HCT116 (cell line): ENCODE data around the gene SERPINB5. TPM values are rescaled to one million over a fixed set of nuclear protein-coding genes. Genes with fewer than 3 reads are reported as not detected.
A peak's percentile ranks its signal among the peaks of the same experiment; 100 is the strongest.

ENCODE experiments used
- ATAC-seq: fragments of 200-7000 bp; cut with Tn5 transposase; 2 replicates; pipeline ENCODE4 v1.9.1; 2020; ENCODE audit warnings: mild to moderate bottlenecking, moderate library complexity
- BruUV-seq: library from RNA; stranded (reverse); fragments of 400-500 nt; replicated peaks from 2 replicates; lab custom pipeline; 2021; lab: Mats Ljungman, UMichigan
- CTCF ChIA-PET: fragments of 300-600 bp; sonication (Branson Sonifier 250); formaldehyde crosslinking; loops from one replicate; lab custom pipeline; 2021; ENCODE audit warnings: antibody characterized with exemption; lab: Charles Lee
- POLR2A ChIA-PET: fragments of 300-600, 350-600 bp; sonication (Branson Sonifier 250); formaldehyde crosslinking; loops from one replicate; lab custom pipeline; 2021; ENCODE audit warnings: antibody characterized with exemption; lab: Charles Lee
- RAD21 ChIA-PET, 2 experiments: fragments of 300-600 bp; sonication (Branson Sonifier 250); formaldehyde crosslinking; loops; one replicate each; lab custom pipeline; 2023; ENCODE audit warnings: low total read pairs in 2 of 2; ENCODE audit not compliant: uncharacterized antibody in 2 of 2, unreplicated experiment in 2 of 2, low non-redundant PET in 1 of 2; lab: Charles Lee
- DNase-seq: peaks from one replicate; pipeline ENCODE4 v3.0.0-alpha.2; 2010; ENCODE audit warnings: low read depth, low spot score
- H2AFZ ChIP-seq: fragments of 200-600 bp; shearing (Covaris generic), sonication (generic); 2 replicates; pipeline ENCODE4 v1.6.1; 2017; ENCODE audit warnings: low read depth, mixed run types, mixed read lengths, antibody characterized with exemption, low read length; ENCODE audit not compliant: poor library complexity, severe bottlenecking
- H3K27ac ChIP-seq: 2 replicates; pipeline ENCODE4 v1.5.1; 2012; ENCODE audit warnings: low read depth, low read length
- H3K27me3 ChIP-seq: fragments of 200-600 bp; sonication (generic); 2 replicates; pipeline ENCODE4 v1.6.1; 2016; ENCODE audit warnings: mixed run types, low read length, mixed read lengths; ENCODE audit not compliant: insufficient read depth
- H3K36me3 ChIP-seq, 2 experiments: fragments of 200-500 bp in 1 of 2; fragments of 200-600 bp in 1 of 2; sonication (Bioruptor generic) in 1 of 2; sonication (generic) in 1 of 2; 2 replicates each; pipeline versions ENCODE4 v1.5.1 to v1.6.1; 2014 to 2016; ENCODE audit warnings: low read length in 2 of 2, inconsistent platforms in 1 of 2, mixed read lengths in 1 of 2, mixed run types in 1 of 2; ENCODE audit not compliant: insufficient read depth in 2 of 2, control insufficient read depth in 1 of 2
- H3K4me1 ChIP-seq, 2 experiments: fragments of 200-600 bp in 1 of 2; sonication (generic) in 1 of 2; 2 replicates each; pipeline versions ENCODE4 v1.5.1 to v1.6.1; 2012 to 2017; ENCODE audit warnings: low read length in 2 of 2, inconsistent platforms in 1 of 2, mild to moderate bottlenecking in 1 of 2, mixed read lengths in 1 of 2, mixed run types in 1 of 2, moderate library complexity in 1 of 2; ENCODE audit not compliant: insufficient read depth in 2 of 2, control insufficient read depth in 1 of 2
- H3K4me2 ChIP-seq: fragments of 200-600 bp; sonication (generic); 2 replicates; pipeline ENCODE4 v1.6.1; 2017; ENCODE audit warnings: mixed run types, low read length, mixed read lengths
- H3K4me3 ChIP-seq, 2 experiments: fragments of 200-600 bp in 1 of 2; sonication (generic) in 1 of 2; replicated peaks in 1 of 2; 2 replicates each; pipeline ENCODE4 v1.5.1; 2011 to 2016; ENCODE audit warnings: low read length in 2 of 2, control low read depth in 1 of 2, low read depth in 1 of 2, mild to moderate bottlenecking in 1 of 2, mixed read lengths in 1 of 2, mixed run types in 1 of 2
- H3K79me2 ChIP-seq: fragments of 200-600 bp; sonication (generic); 2 replicates; pipeline ENCODE4 v1.6.1; 2017; ENCODE audit warnings: mild to moderate bottlenecking, mixed run types, low read length, moderate library complexity, mixed read lengths; ENCODE audit not compliant: insufficient read depth
- H3K9ac ChIP-seq: fragments of 200-600 bp; sonication (generic); 2 replicates; pipeline ENCODE4 v1.6.1; 2016; ENCODE audit warnings: low read length, mixed read lengths
- H3K9me2 ChIP-seq: fragments of 200-600 bp; sonication (generic), shearing (Covaris generic); 2 replicates; pipeline ENCODE4 v1.6.1; 2017; ENCODE audit warnings: mixed run types, mild to moderate bottlenecking, moderate library complexity; ENCODE audit not compliant: insufficient read depth
- H3K9me3 ChIP-seq, 2 experiments: fragments of 200-500 bp in 1 of 2; fragments of 200-600 bp in 1 of 2; sonication (Bioruptor generic) in 1 of 2; sonication (generic) in 1 of 2; 2 replicates each; pipeline ENCODE4 v1.6.1; 2014 to 2017; ENCODE audit warnings: low read length in 2 of 2, mixed read lengths in 2 of 2, inconsistent platforms in 1 of 2, low read depth in 1 of 2, mild to moderate bottlenecking in 1 of 2, mixed run types in 1 of 2, moderate library complexity in 1 of 2; ENCODE audit not compliant: control insufficient read depth in 1 of 2, insufficient read depth in 1 of 2
- H4K20me1 ChIP-seq: fragments of 200-600 bp; sonication (generic), shearing (Covaris generic); 2 replicates; pipeline ENCODE4 v1.6.1; 2017; ENCODE audit warnings: mixed run types, mild to moderate bottlenecking, moderate library complexity; ENCODE audit not compliant: insufficient read depth
- EGR1 ChIP-seq: IDR thresholded peaks from 2 replicates; pipeline ENCODE4 v1.6.1; 2012; ENCODE audit warnings: low read depth
- ELF1 ChIP-seq: IDR thresholded peaks from 2 replicates; pipeline ENCODE4 v1.6.1; 2012; ENCODE audit warnings: low read depth, borderline replicate concordance
- EZH2 ChIP-seq: fragments of 200-600 bp; sonication (generic); IDR thresholded peaks from 2 replicates; pipeline ENCODE4 v1.6.1; 2017; ENCODE audit warnings: antibody characterized with exemption, mixed run types
- EZH2phosphoT487 ChIP-seq: fragments of 200-600 bp; IDR thresholded peaks from 2 replicates; pipeline ENCODE4 v1.6.1; 2018; ENCODE audit warnings: antibody characterized with exemption, borderline replicate concordance
- FOSL1 ChIP-seq: IDR thresholded peaks from 2 replicates; pipeline ENCODE4 v1.6.1; 2012; ENCODE audit warnings: low read depth
- POLR2AphosphoS5 ChIP-seq: IDR thresholded peaks from 2 replicates; pipeline ENCODE4 v1.6.1; 2011; ENCODE audit warnings: mild to moderate bottlenecking, low read depth, low read length, moderate library complexity
- RAD21 ChIP-seq: IDR thresholded peaks from 2 replicates; pipeline ENCODE4 v1.6.1; 2012; ENCODE audit warnings: low read depth, mild to moderate bottlenecking
- REST ChIP-seq: IDR thresholded peaks from 2 replicates; pipeline ENCODE4 v1.6.1; 2012; ENCODE audit warnings: low read depth
- YY1 ChIP-seq: IDR thresholded peaks from 2 replicates; pipeline ENCODE4 v1.6.1; 2011; ENCODE audit warnings: low read length, low read depth, moderate library complexity, mild to moderate bottlenecking; ENCODE audit not compliant: insufficient replicate concordance; ENCODE audit errors: extremely low read depth
- intact Hi-C: fragments of 100-400 bp; cut with micrococcal nuclease; formaldehyde crosslinking; loops from 2 replicates; pipeline ENCODE4 v1.10.0; 2022
- total RNA-seq: library from RNA; stranded (reverse); gene quantifications from one replicate; pipeline ENCODE4 v1.2.1, GENCODE V29; 2021; ENCODE audit not compliant: unreplicated experiment

Gene SERPINB5
- total RNA-seq, 1 experiment from 2014 or later, result 19.5 TPM

GRCh38 chr18:63544017-63544416, 67.3 kb downstream of the SERPINB5 start:
- no peaks in the 10 kb centered on the region for H4K20me1 ChIP-seq
- no peaks in the 10 kb centered on the region for H3K9me2 ChIP-seq
- ChIA-PET CTCF (no interaction called here), POLR2A (no interaction called here), RAD21 (no interaction called here)
- H3K9ac ChIP-seq, result no peak overlapping the region
- no peak overlapping the region for H3K4me3 ChIP-seq
- ATAC-seq (no peak), DNase-seq (no peak)
- no peaks in the 10 kb centered on the region for H3K27me3 ChIP-seq
- no peaks in the 10 kb centered on the region for H3K79me2 ChIP-seq
- BruUV-seq, result no TSS peak
- TF ChIP-seq YY1 (no peak), EZH2 (no peak)
- no peaks in the 10 kb centered on the region for H3K4me1 ChIP-seq
- peak overlapping the region; percentile 36 for H2AFZ ChIP-seq
- H3K36me3 ChIP-seq, result no peaks in the 10 kb centered on the region
- intact Hi-C loops, result no loop called here
- H3K4me2 ChIP-seq, result no peak overlapping the region
- no peaks in the 10 kb centered on the region for H3K9me3 ChIP-seq
- H3K27ac ChIP-seq, result no peak overlapping the region

GRCh38 chr18:63545000-63545399, 68.2 kb downstream of the SERPINB5 start:
- Histone ChIP-seq H3K9me3 (no peaks in the 10 kb centered on the region), H3K4me1 (no peaks in the 10 kb centered on the region), H2AFZ (peak overlapping the region; percentile 36), H3K27ac (no peak overlapping the region), H3K4me3 (no peak overlapping the region), H3K9me2 (no peaks in the 10 kb centered on the region), H3K9ac (no peak overlapping the region)
- no peak for DNase-seq
- ChIA-PET CTCF (no interaction called here), RAD21 (no interaction called here)
- ATAC-seq, result no peak
- TF ChIP-seq FOSL1, result no peak
- TF ChIP-seq EGR1, result no peak
- TF ChIP-seq EZH2phosphoT487, result no peak
- no peak for TF ChIP-seq YY1
- TF ChIP-seq EZH2, result no peak
- no peak for TF ChIP-seq ELF1
- no peak for TF ChIP-seq REST
- TF ChIP-seq POLR2AphosphoS5, result no peak
- TF ChIP-seq RAD21, result no peak
- TF ChIP-seq, all 23 proteins: peak for 0
- H3K4me2 ChIP-seq, result no peak overlapping the region
- H3K27me3 ChIP-seq, result no peaks in the 10 kb centered on the region
- no peaks in the 10 kb centered on the region for H4K20me1 ChIP-seq
- no TSS peak for BruUV-seq
- POLR2A ChIA-PET, result no interaction called here
- H3K36me3 ChIP-seq, result no peaks in the 10 kb centered on the region
- no peaks in the 10 kb centered on the region for H3K79me2 ChIP-seq
- intact Hi-C loops, result no loop called here
